ENCODE measurements around the gene PUM2.

The PUM2 gene

GRCh38 chr2:20218331-20219320 lies 132.0 kb downstream of the PUM2 start:
- H3K27ac Mint-ChIP-seq: no peak overlapping the region
- H3K4me1 Mint-ChIP-seq (ENCODE audit: low read depth): peaks cover 1% of the 10 kb centered on the region
- H3K9me3 Mint-ChIP-seq (ENCODE audit: low read depth): no peaks in the 10 kb centered on the region

GRCh38 chr2:20217041-20217970 lies 133.3 kb downstream of the PUM2 start:
- H3K4me1 Mint-ChIP-seq (ENCODE audit: low read depth): peaks cover 1% of the 10 kb centered on the region
- no peak overlapping the region for H3K4me3 Mint-ChIP-seq
- peaks cover 18% of the 10 kb centered on the region for H3K27me3 Mint-ChIP-seq
- no peaks in the 10 kb centered on the region for H3K9me3 Mint-ChIP-seq (ENCODE audit: low read depth)
- H3K27ac Mint-ChIP-seq: no peak overlapping the region
- no peaks in the 10 kb centered on the region for H3K36me3 Mint-ChIP-seq

More at GRCh38 chr2:20218331-20219320, 132.0 kb downstream of the PUM2 start:
- no peaks in the 10 kb centered on the region for H3K36me3 Mint-ChIP-seq
- no peak overlapping the region for H3K4me3 Mint-ChIP-seq
- H3K27me3 Mint-ChIP-seq: peaks cover 22% of the 10 kb centered on the region

GRCh38 chr2:20216130-20217025 lies 134.3 kb downstream of the PUM2 start:
- Mint-ChIP-seq H3K4me3 (no peak overlapping the region), H3K36me3 (no peaks in the 10 kb centered on the region), H3K27me3 (peaks cover 10% of the 10 kb centered on the region), H3K4me1 (ENCODE audit: low read depth) (no peaks in the 10 kb centered on the region), H3K27ac (no peak overlapping the region), H3K9me3 (ENCODE audit: low read depth) (no peaks in the 10 kb centered on the region)

DNA sequence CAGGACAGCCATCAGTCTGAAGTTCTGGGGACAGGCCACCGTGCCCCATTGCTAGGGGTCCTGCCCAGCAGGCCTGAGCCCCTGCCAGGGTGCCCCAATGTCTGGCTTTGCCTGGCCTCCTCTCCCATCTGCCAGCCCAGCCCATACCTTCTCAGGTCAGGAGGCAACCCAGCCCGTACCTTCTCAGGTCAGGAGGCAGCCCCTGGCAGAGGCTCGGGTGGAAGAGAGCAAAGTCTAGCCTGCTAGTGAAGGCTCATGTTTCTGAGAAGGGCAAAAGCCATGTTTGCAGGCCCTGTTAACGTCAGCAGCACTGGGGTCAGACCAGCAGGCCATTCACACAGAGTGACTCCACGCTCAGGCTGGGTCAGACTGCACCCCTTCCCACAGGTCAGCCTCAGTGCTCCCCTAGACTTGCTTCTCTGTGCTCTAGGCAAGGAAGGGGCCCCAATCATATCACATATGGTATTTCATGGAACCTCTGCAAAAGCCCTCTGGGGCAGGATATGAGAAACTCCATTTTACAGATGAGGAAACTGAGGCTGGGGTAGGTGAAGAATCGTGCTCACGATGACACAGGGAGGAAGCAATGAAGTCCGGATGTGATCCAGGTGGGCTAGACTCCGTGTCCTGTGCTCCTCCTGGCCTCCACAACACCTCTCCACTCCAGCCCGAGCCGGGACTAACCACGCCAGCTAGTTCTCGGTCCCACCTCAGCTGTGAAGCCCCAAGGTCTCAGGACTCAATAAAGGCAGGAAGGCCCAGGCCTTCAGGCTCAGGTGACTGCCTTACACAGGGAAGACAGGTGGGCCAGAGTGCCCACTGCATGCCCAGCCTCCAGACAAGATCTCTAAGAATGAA lies 135.2 kb downstream of the PUM2 start:
- no peak overlapping the region for H3K27ac Mint-ChIP-seq
- no peaks in the 10 kb centered on the region for H3K4me1 Mint-ChIP-seq (ENCODE audit: low read depth)
- no peaks in the 10 kb centered on the region for H3K9me3 Mint-ChIP-seq (ENCODE audit: low read depth)
- no peak overlapping the region for H3K4me3 Mint-ChIP-seq
- no peaks in the 10 kb centered on the region for H3K36me3 Mint-ChIP-seq
- peaks cover 10% of the 10 kb centered on the region for H3K27me3 Mint-ChIP-seq

GRCh38 chr2:20214566-20215182 lies 136.0 kb downstream of the PUM2 start:
- Mint-ChIP-seq H3K4me3 (no peak overlapping the region), H3K27me3 (peaks cover 3% of the 10 kb centered on the region), H3K4me1 (ENCODE audit: low read depth) (no peaks in the 10 kb centered on the region), H3K9me3 (ENCODE audit: low read depth) (no peaks in the 10 kb centered on the region), H3K27ac (no peak overlapping the region), H3K36me3 (no peaks in the 10 kb centered on the region)

GRCh38 chr2:20213651-20214565 lies 136.7 kb downstream of the PUM2 start:
- Mint-ChIP-seq H3K36me3 (no peaks in the 10 kb centered on the region), H3K9me3 (ENCODE audit: low read depth) (no peaks in the 10 kb centered on the region), H3K4me1 (ENCODE audit: low read depth) (no peaks in the 10 kb centered on the region), H3K4me3 (no peak overlapping the region), H3K27ac (no peak overlapping the region), H3K27me3 (peaks cover 3% of the 10 kb centered on the region)

- H3K27me3 Mint-ChIP-seq: no peaks in the 10 kb centered on the region
- H3K36me3 Mint-ChIP-seq: no peaks in the 10 kb centered on the region
- H3K9me3 Mint-ChIP-seq (ENCODE audit: low read depth): no peaks in the 10 kb centered on the region
- H3K4me3 Mint-ChIP-seq: no peak overlapping the region
- H3K27ac Mint-ChIP-seq: no peak overlapping the region
- no peaks in the 10 kb centered on the region for H3K4me1 Mint-ChIP-seq (ENCODE audit: low read depth)
These were observed 137.7 kb downstream of the PUM2 start for GRCh38 chr2:20212871-20213503.

DNA sequence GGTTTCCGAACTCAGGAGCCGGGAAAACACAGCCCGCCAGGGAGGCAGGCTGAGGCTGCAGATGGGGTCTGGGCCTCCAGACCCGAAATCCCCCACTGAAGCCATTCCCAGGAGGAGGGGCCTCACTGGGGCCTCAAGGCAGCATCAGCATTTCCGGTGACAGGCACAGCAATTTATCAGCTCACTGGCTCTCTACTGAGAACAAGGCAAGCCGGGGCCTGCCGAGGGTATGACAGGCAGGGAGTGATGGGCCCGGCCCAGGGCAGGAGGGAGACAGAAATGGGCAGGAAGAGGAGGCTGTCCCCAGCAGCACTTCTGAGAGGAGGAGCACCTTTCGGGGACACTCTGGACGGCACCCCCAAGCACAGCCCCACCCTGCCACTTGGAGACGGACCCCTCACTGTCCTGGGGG lies 138.2 kb downstream of the PUM2 start:
- Mint-ChIP-seq H3K4me3 (no peak overlapping the region), H3K27ac (no peak overlapping the region), H3K9me3 (ENCODE audit: low read depth) (no peaks in the 10 kb centered on the region), H3K27me3 (no peaks in the 10 kb centered on the region), H3K36me3 (no peaks in the 10 kb centered on the region), H3K4me1 (ENCODE audit: low read depth) (no peaks in the 10 kb centered on the region)

GRCh38 chr2:20211860-20212458 lies 138.7 kb downstream of the PUM2 start:
- no peaks in the 10 kb centered on the region for H3K36me3 Mint-ChIP-seq
- no peaks in the 10 kb centered on the region for H3K27me3 Mint-ChIP-seq
- no peak overlapping the region for H3K27ac Mint-ChIP-seq
- H3K4me3 Mint-ChIP-seq: no peak overlapping the region
- H3K4me1 Mint-ChIP-seq (ENCODE audit: low read depth): no peaks in the 10 kb centered on the region
- no peaks in the 10 kb centered on the region for H3K9me3 Mint-ChIP-seq (ENCODE audit: low read depth)

GRCh38 chr2:20211420-20211819 lies 139.2 kb downstream of the PUM2 start:
- Mint-ChIP-seq H3K4me1 (ENCODE audit: low read depth) (no peaks in the 10 kb centered on the region), H3K27ac (no peak overlapping the region), H3K4me3 (no peak overlapping the region), H3K27me3 (no peaks in the 10 kb centered on the region), H3K9me3 (ENCODE audit: low read depth) (no peaks in the 10 kb centered on the region), H3K36me3 (no peaks in the 10 kb centered on the region)

DNA sequence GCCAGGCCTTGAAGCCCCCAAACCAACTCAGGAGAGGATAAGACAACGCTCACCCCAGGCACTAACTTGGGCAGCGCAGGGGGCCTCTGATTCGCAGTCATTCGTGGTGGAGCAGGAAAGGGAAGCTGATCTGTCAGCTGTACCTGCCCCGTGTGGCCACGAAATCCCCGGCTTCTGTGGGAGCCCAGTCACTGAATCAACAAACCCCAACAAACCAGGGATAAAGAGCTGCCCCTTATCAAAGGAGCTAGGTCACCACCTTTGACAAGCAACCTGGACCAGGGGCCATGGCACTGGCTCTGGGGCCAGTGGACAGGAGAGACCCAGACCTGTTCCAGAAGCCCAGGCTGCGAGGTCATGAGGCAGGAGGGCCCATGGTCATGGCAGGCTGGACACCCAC lies 140.2 kb downstream of the PUM2 start:
- H3K36me3 Mint-ChIP-seq: no peaks in the 10 kb centered on the region
- no peaks in the 10 kb centered on the region for H3K9me3 Mint-ChIP-seq (ENCODE audit: low read depth)
- H3K27ac Mint-ChIP-seq: no peak overlapping the region
- H3K4me1 Mint-ChIP-seq (ENCODE audit: low read depth): no peaks in the 10 kb centered on the region
- H3K27me3 Mint-ChIP-seq: no peaks in the 10 kb centered on the region
- H3K4me3 Mint-ChIP-seq: no peak overlapping the region

All from activated naive CD8-positive, alpha-beta T cell (primary cell).